NK-92 (cell line): ENCODE measurements around the gene PKDREJ.
"Not testable (repeated sequence)": the region's sequence is repeated elsewhere in the genome, so short reads cannot be mapped to it uniquely, and the experiment has no call there.

Experiments
- DNase-seq: peaks from one replicate; lab custom pipeline; 2025; ENCODE audit not compliant: unreplicated experiment; lab: John Stamatoyannopoulos, UW

Gene PKDREJ

GRCh38 chr22:46269564-46269963, 6.4 kb upstream of the PKDREJ start:
- DNase-seq, result no peak

DNA sequence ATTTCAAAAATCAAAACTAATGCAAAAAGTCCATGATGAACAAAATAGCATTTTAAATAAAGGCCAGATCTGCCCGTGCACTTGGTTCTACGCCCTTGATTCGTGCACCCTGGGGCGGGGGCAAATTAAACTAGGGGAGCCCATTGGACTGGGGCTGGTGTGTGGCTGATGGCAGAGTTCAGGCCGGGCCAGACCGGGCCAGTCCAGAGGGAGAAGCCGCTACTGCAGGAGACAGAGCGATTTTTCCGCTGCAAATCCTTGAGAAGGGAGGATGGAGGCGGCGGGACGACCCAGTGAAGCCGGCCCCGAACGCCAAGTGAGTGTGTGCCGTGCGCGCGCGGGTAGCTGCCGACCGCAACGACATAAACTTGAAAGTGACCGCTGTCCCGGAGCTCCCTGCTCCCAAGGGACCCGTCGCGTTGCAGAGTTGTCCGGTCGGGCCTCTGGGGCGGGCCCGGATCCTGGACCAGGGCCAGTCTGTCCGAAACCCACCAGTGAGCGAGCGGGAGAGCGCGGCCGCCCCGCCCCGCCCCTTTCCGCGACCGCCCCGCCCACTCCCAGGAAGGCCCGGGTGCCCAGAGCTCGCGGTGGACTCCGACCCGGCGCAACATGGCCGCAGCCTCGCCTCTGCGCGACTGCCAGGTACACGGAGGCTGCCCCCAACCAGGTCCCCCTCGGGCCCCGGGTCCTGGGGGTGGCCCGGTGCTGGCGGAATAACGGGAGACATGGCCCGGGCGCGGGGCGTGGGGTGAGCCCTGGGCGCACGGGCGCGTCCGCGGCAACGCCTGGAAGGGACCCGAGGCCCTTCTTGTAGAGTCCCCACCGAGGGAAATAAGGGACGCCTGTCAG, 4.5 kb upstream of the PKDREJ start, which contains the start of gene TTC38:
Gene TTC38, plus strand, starts transcription at position 578 of the 849 bp plus-strand sequence. Its CDS starts 32 bp downstream, at position 610.
- DNase-seq, result no peak

GRCh38 chr22:46265627-46266026, 2.5 kb upstream of the PKDREJ start:
- not testable (repeated sequence) for DNase-seq

- DNase-seq, result not testable (repeated sequence)
These were observed 1.4 kb upstream of the PKDREJ start for GRCh38 chr22:46264520-46264919.

- no peak for DNase-seq
These were observed 511 bp downstream of the PKDREJ start for GRCh38 chr22:46262449-46263215.

DNA sequence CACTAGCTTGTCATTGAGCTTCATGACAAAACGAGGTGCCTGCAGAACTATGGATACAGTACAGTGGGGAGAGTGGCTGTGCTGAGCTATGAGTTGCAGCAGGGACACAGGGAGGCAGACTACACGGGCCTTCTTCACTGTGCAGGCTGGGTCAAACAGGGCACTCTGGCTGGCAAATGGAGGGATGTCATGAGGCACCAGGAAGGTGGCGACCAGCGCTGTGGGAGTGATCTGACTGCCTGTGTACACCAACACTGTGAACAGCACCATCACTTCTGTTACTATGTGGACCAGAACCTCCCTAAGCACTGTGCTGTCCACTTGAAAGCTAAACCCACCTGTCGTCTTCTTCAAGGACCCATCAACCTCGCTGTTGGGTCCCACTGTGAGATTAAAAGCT, 3.1 kb downstream of the PKDREJ start:
- DNase-seq, result no peak

DNA sequence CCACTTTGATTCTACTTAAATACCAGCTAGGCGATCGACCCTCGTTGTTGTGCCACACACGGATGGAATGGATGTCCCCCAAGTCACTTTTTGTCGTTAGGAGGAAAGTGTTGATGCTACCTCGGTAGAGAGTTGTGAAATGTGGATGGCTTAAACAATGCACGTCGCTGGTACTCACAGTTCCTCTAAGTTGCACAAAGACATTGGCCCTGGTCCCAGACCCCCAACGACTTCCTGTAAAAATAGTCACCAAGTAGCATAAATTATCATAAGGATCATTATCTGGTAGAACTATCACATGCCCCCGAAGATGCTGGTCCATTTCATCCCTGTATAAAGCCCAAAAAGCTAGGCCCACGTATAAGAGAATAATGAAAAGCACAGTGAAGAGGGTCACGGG, 3.8 kb downstream of the PKDREJ start:
- no peak for DNase-seq

GRCh38 chr22:46256358-46256958, 6.7 kb downstream of the PKDREJ start:
- DNase-seq, result no peak

GRCh38 chr22:46251816-46252380, 11.2 kb downstream of the PKDREJ start:
- no peak for DNase-seq

GRCh38 chr22:46251266-46251665, 11.9 kb downstream of the PKDREJ start:
- DNase-seq, result no peak

- no peak for DNase-seq
These were observed 12.4 kb downstream of the PKDREJ start for GRCh38 chr22:46250783-46251125.

DNA sequence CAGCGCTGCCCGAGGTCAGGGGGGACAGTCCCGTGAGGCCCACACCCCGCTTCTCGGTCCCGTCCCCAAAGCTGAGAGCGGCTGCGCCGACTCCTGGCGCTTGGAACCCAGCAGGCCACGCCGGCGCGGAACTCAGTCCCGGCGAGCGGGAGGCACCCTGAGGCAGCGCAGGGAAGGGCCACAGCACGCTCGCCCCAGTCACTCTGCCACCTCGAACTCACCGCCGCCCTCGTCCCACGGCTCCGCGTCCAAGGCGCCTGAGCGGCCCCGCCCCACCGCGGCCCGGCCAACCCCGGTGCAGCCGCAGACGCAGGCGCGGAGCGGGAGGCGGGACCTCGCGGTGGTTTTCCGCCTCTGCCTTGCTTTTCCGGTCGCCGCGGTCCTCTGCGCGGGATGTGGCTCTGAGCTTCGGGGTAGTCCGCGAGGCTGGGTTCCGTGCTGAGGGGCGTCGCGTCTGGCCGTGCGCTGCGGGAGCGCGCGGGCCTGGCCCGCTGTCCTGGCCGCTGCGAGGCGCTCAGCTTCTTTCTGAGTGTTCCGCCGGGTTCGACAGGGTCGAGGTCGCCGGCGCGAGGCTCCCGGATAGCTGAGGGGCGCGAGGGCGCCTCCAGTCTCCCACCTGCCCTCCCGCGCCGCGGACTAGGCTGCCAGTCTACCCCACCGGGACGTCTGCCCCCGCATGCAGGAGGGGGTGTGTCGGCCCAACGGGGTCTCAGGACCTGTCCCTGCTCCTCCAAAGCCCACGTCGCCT, 12.9 kb downstream of the PKDREJ start, which contains the start of gene CDPF1:
Gene CDPF1, minus strand, starts transcription at position 259 of the 748 bp plus-strand sequence. CDS start 2,009 bp downstream, outside the sequence.
- DNase-seq, result no peak

GRCh38 chr22:46247443-46247975, 15.6 kb downstream of the PKDREJ start:
- DNase-seq, result no peak

DNA sequence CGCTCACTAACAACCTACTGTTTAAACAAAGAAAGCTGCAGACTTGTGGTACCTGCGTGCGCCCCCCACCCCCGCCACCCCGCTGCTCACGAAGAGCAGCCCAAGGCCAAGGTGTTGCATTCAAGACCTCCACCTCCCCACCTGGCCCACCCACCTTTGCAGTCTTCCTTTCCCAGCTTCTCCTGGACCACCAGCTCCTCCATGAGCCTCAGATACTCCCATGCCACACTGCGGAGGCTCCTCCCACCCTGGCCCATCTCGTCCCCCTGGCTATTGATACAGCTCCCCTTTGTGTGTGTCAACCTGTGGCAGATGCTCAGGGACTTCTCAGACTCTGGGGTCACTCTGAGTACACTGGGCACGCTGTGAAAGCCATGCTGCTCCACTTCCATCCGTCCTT, 17.0 kb downstream of the PKDREJ start:
- DNase-seq, result no peak

DNA sequence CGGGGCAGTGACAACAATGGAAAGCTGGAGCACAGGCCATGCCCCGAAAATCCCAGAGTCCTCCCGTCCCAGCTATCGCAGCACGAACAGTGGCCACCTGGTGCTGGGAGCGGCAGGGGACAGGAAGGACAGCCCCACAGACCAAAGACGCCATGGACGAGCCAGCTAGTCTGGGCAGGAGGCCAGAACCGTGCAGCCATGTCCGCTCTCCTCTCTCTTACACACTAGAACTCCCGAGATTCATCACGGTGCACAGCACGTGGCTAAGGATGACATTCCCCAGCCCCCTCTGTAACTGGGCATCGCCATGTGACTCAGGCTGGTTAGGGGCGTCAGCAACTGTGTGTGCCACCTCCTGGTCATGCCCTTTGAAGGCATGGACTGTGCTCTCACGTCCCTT, 17.6 kb downstream of the PKDREJ start:
- DNase-seq, result no peak

GRCh38 chr22:46244771-46245170, 18.4 kb downstream of the PKDREJ start:
- DNase-seq, result no peak

DNA sequence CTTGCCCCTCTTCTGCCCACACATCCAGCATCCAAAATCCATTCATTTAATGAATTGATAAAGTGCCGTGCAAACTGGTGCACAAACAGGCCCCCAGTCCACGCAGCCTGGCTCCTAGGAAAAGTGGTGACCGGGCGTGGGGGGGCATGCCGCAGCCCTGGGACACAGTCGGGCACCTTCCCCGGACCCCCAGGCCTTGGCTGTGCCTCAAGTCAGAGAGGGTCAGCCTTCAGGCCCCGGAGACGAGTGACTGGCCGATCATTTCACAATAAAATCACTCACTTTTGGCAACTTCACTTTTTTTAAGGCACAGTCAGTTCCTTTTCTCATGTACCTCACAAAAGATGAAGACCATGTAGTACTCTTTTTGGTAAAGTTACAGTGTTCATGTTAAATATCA, 21.1 kb downstream of the PKDREJ start:
- DNase-seq, result no peak

GRCh38 chr22:46241396-46242007, 21.6 kb downstream of the PKDREJ start:
- DNase-seq, result no peak

GRCh38 chr22:46240907-46241306, 22.2 kb downstream of the PKDREJ start:
- DNase-seq, result no peak

DNA sequence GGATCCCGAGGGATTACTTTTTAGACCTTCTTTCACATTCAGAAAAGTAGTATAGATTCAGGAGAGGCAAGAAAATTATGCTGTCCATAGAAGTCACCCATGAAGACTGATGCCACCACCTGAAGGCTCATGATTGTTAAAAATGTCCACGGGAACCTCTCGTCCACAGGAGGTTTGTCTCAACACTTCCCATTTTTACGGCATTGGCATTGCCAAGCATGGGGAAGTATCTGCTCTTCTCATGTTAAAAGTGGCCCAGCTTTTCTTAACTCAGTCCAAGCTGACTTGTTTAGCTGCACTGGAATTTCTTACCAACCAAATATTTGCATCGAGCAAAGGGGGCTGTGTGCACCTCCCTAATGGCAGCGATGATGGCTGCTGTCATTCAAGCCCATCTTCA, 22.6 kb downstream of the PKDREJ start:
- DNase-seq, result no peak
